ENCODE data around the gene PPFIBP2.

PPFIBP2 gene

GRCh38 chr11:7538466-7539454 is 25.0 kb downstream of the PPFIBP2 start:
- no peak overlapping the region for H3K4me3 ChIP-seq (ENCODE audit: low read depth, low read length)
- no peak for TF ChIP-seq CTCF (IDR thresholded peaks at IDR 0.05; ENCODE audit: low read depth, low read length, missing control alignments)

GRCh38 chr11:7540830-7541555 is 27.2 kb downstream of the PPFIBP2 start:
- no peak for DNase-seq (ENCODE audit: low read depth)
- no peak for TF ChIP-seq CTCF (IDR thresholded peaks at IDR 0.05; ENCODE audit: low read depth, low read length, missing control alignments)
- H3K4me3 ChIP-seq (ENCODE audit: low read depth, low read length) = no peak overlapping the region

More at GRCh38 chr11:7538466-7539454, 25.0 kb downstream of the PPFIBP2 start:
- no peak for DNase-seq (ENCODE audit: low read depth)

GRCh38 chr11:7543302-7543701 is 29.5 kb downstream of the PPFIBP2 start:
- no peak overlapping the region for H3K4me3 ChIP-seq (ENCODE audit: low read depth, low read length)
- DNase-seq (ENCODE audit: low read depth) = no peak
- no peak for TF ChIP-seq CTCF (IDR thresholded peaks at IDR 0.05; ENCODE audit: low read depth, low read length, missing control alignments)

GRCh38 chr11:7544021-7544420 is 30.2 kb downstream of the PPFIBP2 start:
- no peak overlapping the region for H3K4me3 ChIP-seq (ENCODE audit: low read depth, low read length)
- no peak for DNase-seq (ENCODE audit: low read depth)
- no peak for TF ChIP-seq CTCF (IDR thresholded peaks at IDR 0.05; ENCODE audit: low read depth, low read length, missing control alignments)

GRCh38 chr11:7545611-7546010 is 31.8 kb downstream of the PPFIBP2 start:
- TF ChIP-seq CTCF (IDR thresholded peaks at IDR 0.05; ENCODE audit: low read depth, low read length, missing control alignments) = no peak
- H3K4me3 ChIP-seq (ENCODE audit: low read depth, low read length) = no peak overlapping the region
- DNase-seq (ENCODE audit: low read depth) = no peak

- no peak overlapping the region for H3K4me3 ChIP-seq (ENCODE audit: low read depth, low read length)
- DNase-seq (ENCODE audit: low read depth) = no peak
- no peak for TF ChIP-seq CTCF (IDR thresholded peaks at IDR 0.05; ENCODE audit: low read depth, low read length, missing control alignments)
Measured at GRCh38 chr11:7546324-7546791, 32.6 kb downstream of the PPFIBP2 start.
